OCI-LY1 (cell line): Measurements from ENCODE around the gene GCM1.

Source experiments
- H2AFZ ChIP-seq: fragments of 200-600 bp; sonication (generic), shearing (Covaris generic); 2 replicates; pipeline ENCODE4 v1.6.0; 2014; ENCODE audit warnings: antibody characterized with exemption, mild to moderate bottlenecking, low read length
- H3F3A ChIP-seq: fragments of 200-600 bp; sonication (generic), shearing (Covaris generic); 2 replicates; pipeline ENCODE4 v1.6.0; 2014; ENCODE audit warnings: mild to moderate bottlenecking, antibody characterized with exemption, low read length, moderate library complexity; ENCODE audit not compliant: insufficient read depth
- H3K27ac ChIP-seq: fragments of 200-600 bp; sonication (generic); 2 replicates; pipeline ENCODE4 v1.5.1; 2014; ENCODE audit warnings: low read length, mixed run types, mild to moderate bottlenecking, low read depth; ENCODE audit not compliant: poor library complexity, severe bottlenecking
- H3K27me3 ChIP-seq: fragments of 200-600 bp; sonication (generic); 2 replicates; pipeline ENCODE4 v1.6.0; 2014; ENCODE audit warnings: antibody characterized with exemption, mild to moderate bottlenecking, low read length, moderate library complexity; ENCODE audit not compliant: insufficient read depth
- H3K36me3 ChIP-seq: fragments of 200-600 bp; sonication (generic); 2 replicates; pipeline ENCODE4 v1.6.1; 2014; ENCODE audit warnings: mild to moderate bottlenecking, antibody characterized with exemption, low read length, moderate library complexity, mixed read lengths; ENCODE audit not compliant: insufficient read depth
- H3K4me1 ChIP-seq: fragments of 200-600 bp; sonication (generic); 2 replicates; pipeline ENCODE4 v1.5.1; 2014; ENCODE audit warnings: mild to moderate bottlenecking, low read length, moderate library complexity; ENCODE audit not compliant: insufficient read depth, severe bottlenecking
- H3K4me2 ChIP-seq: fragments of 200-600 bp; sonication (generic), shearing (Covaris generic); 2 replicates; pipeline ENCODE4 v1.6.1; 2014; ENCODE audit warnings: low read length
- H3K4me3 ChIP-seq: fragments of 200-600 bp; sonication (generic); 2 replicates; pipeline ENCODE4 v1.5.1; 2014; ENCODE audit warnings: low read length, low read depth, mild to moderate bottlenecking, mixed read lengths; ENCODE audit not compliant: poor library complexity, severe bottlenecking
- H3K79me2 ChIP-seq: fragments of 200-600 bp; shearing (Covaris generic); 2 replicates; pipeline ENCODE4 v1.6.1; 2016; ENCODE audit warnings: mixed run types, low read length, mixed read lengths; ENCODE audit not compliant: insufficient read depth
- H3K9ac ChIP-seq: fragments of 200-600 bp; sonication (generic), shearing (Covaris generic); 2 replicates; pipeline ENCODE4 v1.6.1; 2014; ENCODE audit warnings: mild to moderate bottlenecking, low read length, mixed read lengths
- H3K9me2 ChIP-seq: fragments of 200-600 bp; sonication (generic), shearing (Covaris generic); 2 replicates; pipeline ENCODE4 v1.6.1; 2014; ENCODE audit warnings: low read depth, mild to moderate bottlenecking, low read length, mixed read lengths
- H3K9me3 ChIP-seq: fragments of 200-600 bp; shearing (Covaris generic); 2 replicates; pipeline ENCODE4 v1.6.1; 2014; ENCODE audit warnings: low read length, mixed read lengths
- H4K20me1 ChIP-seq: fragments of 200-600 bp; sonication (generic), shearing (Covaris generic); 2 replicates; pipeline ENCODE4 v1.6.0; 2016; ENCODE audit warnings: mild to moderate bottlenecking, low read length; ENCODE audit not compliant: insufficient read depth
- CTCF ChIP-seq: fragments of 200-600 bp; sonication (generic), shearing (Covaris generic); IDR thresholded peaks from 2 replicates; pipeline ENCODE4 v1.5.1; 2017; ENCODE audit warnings: mild to moderate bottlenecking, antibody characterized with exemption, low read length, moderate library complexity, mixed read lengths
- EZH2 ChIP-seq: fragments of 200-600 bp; sonication (generic), shearing (Covaris generic); IDR thresholded peaks from 2 replicates; pipeline ENCODE4 v1.8.0; 2017; ENCODE audit warnings: borderline replicate concordance, mixed run types, mild to moderate bottlenecking, antibody characterized with exemption, low read length, moderate library complexity, mixed read lengths

The GCM1 gene

DNA sequence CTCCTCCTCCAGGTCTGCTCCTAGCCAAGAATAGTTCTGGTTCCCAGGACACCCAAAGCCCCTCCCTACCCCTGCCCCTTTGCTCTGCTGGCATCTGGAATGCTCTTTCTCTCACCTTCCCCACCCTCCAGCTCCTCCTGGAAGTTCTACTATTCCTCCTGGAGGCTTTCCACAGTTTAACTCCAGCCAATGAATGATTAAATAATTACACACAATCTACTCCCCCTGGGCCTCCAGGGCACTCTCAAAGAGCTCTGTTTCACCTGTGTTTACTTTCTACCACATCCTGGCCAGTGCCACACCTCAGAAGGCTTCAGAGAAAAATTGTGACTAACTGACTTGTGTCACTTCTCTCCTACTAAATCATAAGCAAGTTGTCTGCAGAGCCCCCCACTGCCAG is 36.2 kb downstream of the GCM1 start:
- Histone ChIP-seq H3K9me3 (no peaks in the 10 kb centered on the region), H4K20me1 (no peaks in the 10 kb centered on the region), H3K4me2 (no peak overlapping the region), H3K36me3 (no peaks in the 10 kb centered on the region), H3K4me1 (no peaks in the 10 kb centered on the region), H3K27me3 (no peaks in the 10 kb centered on the region), H3K9me2 (no peaks in the 10 kb centered on the region), H3K9ac (no peak overlapping the region), H3K4me3 (no peak overlapping the region), H3K27ac (no peak overlapping the region), H2AFZ (no peak overlapping the region), H3K79me2 (no peaks in the 10 kb centered on the region), H3F3A (no peaks in the 10 kb centered on the region)
- no peak for TF ChIP-seq CTCF
- no peak for TF ChIP-seq EZH2

DNA sequence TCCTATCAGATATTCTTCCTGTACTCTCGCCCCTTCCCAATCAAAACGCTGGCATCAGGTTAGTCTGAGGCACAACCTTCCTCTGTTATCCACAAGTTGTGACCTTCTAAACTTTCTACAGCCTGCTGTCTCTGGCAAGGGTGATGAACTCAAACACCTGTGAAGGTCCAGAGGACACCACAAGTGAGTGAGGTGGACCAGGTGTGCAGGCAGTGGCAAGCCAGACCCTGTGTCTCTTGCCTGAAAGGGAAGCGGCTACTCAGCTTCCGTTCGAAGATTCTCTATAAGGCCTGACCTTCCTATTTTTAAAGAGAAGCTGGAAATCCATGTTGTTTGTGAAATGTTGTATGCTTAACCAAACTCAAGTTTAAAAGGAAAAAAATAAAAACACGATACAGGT is 36.8 kb downstream of the GCM1 start:
- no peaks in the 10 kb centered on the region for H3K36me3 ChIP-seq
- no peak overlapping the region for H3K9ac ChIP-seq
- H3K27ac ChIP-seq: no peak overlapping the region
- H3K4me1 ChIP-seq: no peaks in the 10 kb centered on the region
- no peaks in the 10 kb centered on the region for H3K9me2 ChIP-seq
- no peak overlapping the region for H3K4me2 ChIP-seq
- TF ChIP-seq CTCF (no peak), EZH2 (no peak)
- H3K79me2 ChIP-seq: no peaks in the 10 kb centered on the region
- no peaks in the 10 kb centered on the region for H4K20me1 ChIP-seq
- no peak overlapping the region for H3K4me3 ChIP-seq
- H2AFZ ChIP-seq: no peak overlapping the region
- H3F3A ChIP-seq: no peaks in the 10 kb centered on the region
- no peaks in the 10 kb centered on the region for H3K9me3 ChIP-seq
- H3K27me3 ChIP-seq: no peaks in the 10 kb centered on the region

GRCh38 chr6:53109612-53110011 is 39.0 kb downstream of the GCM1 start:
- Histone ChIP-seq H3K4me2 (no peak overlapping the region), H3K27me3 (no peaks in the 10 kb centered on the region), H3K36me3 (no peaks in the 10 kb centered on the region), H3K9ac (no peak overlapping the region), H3K9me3 (no peaks in the 10 kb centered on the region), H3F3A (no peaks in the 10 kb centered on the region), H3K4me1 (no peaks in the 10 kb centered on the region), H3K9me2 (no peaks in the 10 kb centered on the region), H3K27ac (no peak overlapping the region), H2AFZ (no peak overlapping the region), H3K79me2 (no peaks in the 10 kb centered on the region), H4K20me1 (no peaks in the 10 kb centered on the region), H3K4me3 (no peak overlapping the region)
- TF ChIP-seq CTCF (no peak), EZH2 (no peak)
